Cardiac septum (tissue), 1 donor: ENCODE data around the gene ZNF227. TPM values are rescaled to one million over a fixed set of nuclear protein-coding genes. Genes with fewer than 3 reads are reported as not detected.

Source experiments
- total RNA-seq: library from RNA; stranded (reverse); fragmentation: NEBNext Ultra II Directional; extraction: Animal tissue kit (Norgen Biotek cat#: 25700); gene quantifications from one replicate; pipeline ENCODE4 v1.2.1, GENCODE V29; 2021
- donor health status: DM: no; HTN: no; CAD: no.

ZNF227 gene
- total RNA-seq, 1 donor from 2014 or later, result 15.4 TPM

Other genes starting within 250 kb of the ZNF227 start
- gene ZNF155, start 228.3 kb upstream of the ZNF227 start, total RNA-seq, result 6.4 TPM
- gene ZNF230, start 209.6 kb upstream of the ZNF227 start, total RNA-seq, result 2.3 TPM
- 3.6 TPM for gene ZNF222, start 187.2 kb upstream of the ZNF227 start, total RNA-seq
- 2.2 TPM for gene ZNF223, start 160.5 kb upstream of the ZNF227 start, total RNA-seq
- gene ZNF284, start 140.4 kb upstream of the ZNF227 start, total RNA-seq, result 1.4 TPM
- 12.9 TPM for gene ZNF224, start 118.2 kb upstream of the ZNF227 start, total RNA-seq
- 3.3 TPM for gene ZNF225, start 99.1 kb upstream of the ZNF227 start, total RNA-seq
- 9.6 TPM for gene ZNF234, start 71.0 kb upstream of the ZNF227 start, total RNA-seq
- gene ZNF226, start 47.4 kb upstream of the ZNF227 start, total RNA-seq, result 25.6 TPM
- gene ZNF233, start 47.4 kb downstream of the ZNF227 start, total RNA-seq, result 5.0 TPM
- gene ZNF235, start 92.5 kb downstream of the ZNF227 start, total RNA-seq, result 5.2 TPM
- 3.8 TPM for gene ZNF112, start 144.1 kb downstream of the ZNF227 start, total RNA-seq
- gene ZNF285, start 189.1 kb downstream of the ZNF227 start, total RNA-seq, result 3.0 TPM
- gene ZNF229, start 235.9 kb downstream of the ZNF227 start, total RNA-seq, result 7.1 TPM